Mucosa of descending colon (tissue), 3 donors: ENCODE data around the gene PAN3. TPM values are rescaled to one million over a fixed set of nuclear protein-coding genes. Genes with fewer than 3 reads are reported as not detected.

ENCODE experiments used
- ATAC-seq: fragments of 200-7000 bp; cut with Tn5 transposase; one replicate; pipeline ENCODE4 v1.9.1; 2020; ENCODE audit warnings: mild to moderate bottlenecking, moderate library complexity
- DNase-seq, 3 donors: peaks; one replicate each; pipeline ENCODE4 v3.0.0-alpha.2; 2020
- H3K36me3 ChIP-seq: fragments of 200-600 bp; one replicate; pipeline ENCODE4 v1.8.0; 2021; ENCODE audit warnings: low read depth, mild to moderate bottlenecking
- H3K4me1 ChIP-seq: fragments of 200-600 bp; one replicate; pipeline ENCODE4 v1.8.0; 2021; ENCODE audit warnings: low read depth, mild to moderate bottlenecking
- H3K4me3 ChIP-seq: fragments of 200-600 bp; one replicate; pipeline ENCODE4 v1.8.0; 2021; ENCODE audit warnings: mild to moderate bottlenecking
- H3K9me3 ChIP-seq: fragments of 200-600 bp; one replicate; pipeline ENCODE4 v1.8.0; 2021; ENCODE audit warnings: mild to moderate bottlenecking
- intact Hi-C, 2 donors: fragments of 100-400 bp; cut with DNase I in 1 of 2; cut with micrococcal nuclease in 1 of 2; formaldehyde crosslinking; loops; one replicate each; pipeline versions ENCODE4 v1.11.0 to v1.11.1; 2022; cut with DNase I, micrococcal nuclease
- total RNA-seq, 3 donors: library from RNA; stranded (reverse); fragmentation: NEBNext Ultra II Directional in 2 of 3; extraction: Animal tissue kit (Norgen Biotek cat#: 25700) in 2 of 3; gene quantifications; one replicate each; pipeline versions ENCODE4 v1.2.1 to v1.2.4, GENCODE V29; 2021 to 2023
- TF ChIP-seq, protein P1 (sequence below): fragments of 200-600 bp; IDR thresholded peaks from one replicate; pipeline ENCODE4 v1.8.0; 2022; ENCODE audit warnings: antibody characterized with exemption, mild to moderate bottlenecking
- donor health status: DM: no; HTN: no; CAD: no; lungs with moderate emphysema.
- donor health status: DM: no; HTN: no; CAD: no.
- donor health status: DM: no; HTN: yes; CAD: no.

The PAN3 gene
- total RNA-seq, 3 donors from 2014 or later: 28.4 to 43.7 (median 40.2) TPM

DNA sequence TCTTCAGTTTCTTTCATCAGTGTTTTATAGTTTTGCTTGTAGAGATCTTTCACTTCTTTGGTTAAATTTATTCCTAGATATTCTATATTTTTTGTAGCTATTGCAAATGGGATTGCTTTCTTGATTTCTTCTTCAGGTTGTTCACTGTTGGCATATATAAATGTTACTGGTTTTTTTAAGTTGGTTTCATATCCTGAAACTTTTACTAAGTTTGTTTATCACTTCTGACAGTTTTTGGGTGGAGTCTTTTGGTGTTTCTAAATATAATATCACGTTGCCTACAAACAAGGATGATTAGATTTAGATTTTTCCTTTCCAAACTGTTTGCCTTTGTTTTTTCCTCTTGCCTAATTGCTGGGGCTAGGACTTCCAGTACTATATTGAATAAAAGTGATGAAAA lies 109.7 kb downstream of the PAN3 start:
- ATAC-seq: no peak
- H3K4me1 ChIP-seq: no peaks in the 10 kb centered on the region
- TF ChIP-seq, protein P1, sequence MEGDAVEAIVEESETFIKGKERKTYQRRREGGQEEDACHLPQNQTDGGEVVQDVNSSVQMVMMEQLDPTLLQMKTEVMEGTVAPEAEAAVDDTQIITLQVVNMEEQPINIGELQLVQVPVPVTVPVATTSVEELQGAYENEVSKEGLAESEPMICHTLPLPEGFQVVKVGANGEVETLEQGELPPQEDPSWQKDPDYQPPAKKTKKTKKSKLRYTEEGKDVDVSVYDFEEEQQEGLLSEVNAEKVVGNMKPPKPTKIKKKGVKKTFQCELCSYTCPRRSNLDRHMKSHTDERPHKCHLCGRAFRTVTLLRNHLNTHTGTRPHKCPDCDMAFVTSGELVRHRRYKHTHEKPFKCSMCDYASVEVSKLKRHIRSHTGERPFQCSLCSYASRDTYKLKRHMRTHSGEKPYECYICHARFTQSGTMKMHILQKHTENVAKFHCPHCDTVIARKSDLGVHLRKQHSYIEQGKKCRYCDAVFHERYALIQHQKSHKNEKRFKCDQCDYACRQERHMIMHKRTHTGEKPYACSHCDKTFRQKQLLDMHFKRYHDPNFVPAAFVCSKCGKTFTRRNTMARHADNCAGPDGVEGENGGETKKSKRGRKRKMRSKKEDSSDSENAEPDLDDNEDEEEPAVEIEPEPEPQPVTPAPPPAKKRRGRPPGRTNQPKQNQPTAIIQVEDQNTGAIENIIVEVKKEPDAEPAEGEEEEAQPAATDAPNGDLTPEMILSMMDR: no peak
- no peak for DNase-seq
- H3K36me3 ChIP-seq: no peaks in the 10 kb centered on the region
- H3K9me3 ChIP-seq: no peaks in the 10 kb centered on the region
- intact Hi-C loops: no loop called here
- no peak overlapping the region for H3K4me3 ChIP-seq

DNA sequence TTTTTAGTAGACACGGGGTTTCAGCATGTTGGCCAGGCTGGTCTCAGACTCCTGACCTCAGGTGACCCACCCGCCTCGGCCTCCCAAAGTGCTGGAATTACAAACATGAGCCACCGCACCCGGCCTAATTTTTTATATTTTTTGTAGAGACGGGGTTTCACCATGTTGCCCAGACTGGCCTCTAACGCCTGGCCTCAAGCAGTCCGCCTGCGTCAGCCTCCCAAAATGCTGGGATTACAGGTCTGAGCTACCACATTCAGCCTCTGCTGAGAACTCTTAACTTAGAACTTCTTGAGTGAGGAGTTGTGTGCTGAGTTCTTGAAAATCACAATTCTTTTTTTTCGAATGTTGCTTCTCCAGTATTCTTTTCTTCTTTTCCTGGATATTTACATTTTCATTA lies 112.2 kb downstream of the PAN3 start:
- ATAC-seq: no peak
- Histone ChIP-seq H3K4me1 (no peaks in the 10 kb centered on the region), H3K36me3 (no peaks in the 10 kb centered on the region), H3K9me3 (no peaks in the 10 kb centered on the region), H3K4me3 (no peak overlapping the region)
- no peak for DNase-seq
- intact Hi-C loops: no loop called here
- TF ChIP-seq, protein P1: no peak

DNA sequence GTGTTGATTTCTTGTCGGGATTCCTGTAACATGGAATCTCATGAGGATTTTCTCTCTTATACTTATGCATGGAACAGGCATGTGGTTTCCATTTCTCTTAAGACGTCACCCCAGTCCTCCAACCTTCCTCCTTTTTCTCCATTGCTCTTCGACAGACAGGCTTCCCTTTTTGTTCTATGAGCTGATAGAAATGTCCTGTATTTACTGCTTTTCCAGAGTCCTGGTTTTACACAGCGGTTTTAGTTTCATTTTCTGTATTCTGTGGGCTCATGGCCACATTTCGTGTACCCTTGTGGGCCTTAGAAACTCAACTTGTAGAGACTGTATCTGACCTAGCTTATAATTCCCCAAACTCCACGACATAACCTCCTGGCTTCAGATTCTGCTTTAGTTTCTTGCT lies 113.1 kb downstream of the PAN3 start:
- no peak overlapping the region for H3K4me3 ChIP-seq
- intact Hi-C loops: no loop called here
- no peak for DNase-seq
- H3K4me1 ChIP-seq: no peaks in the 10 kb centered on the region
- H3K36me3 ChIP-seq: no peaks in the 10 kb centered on the region
- TF ChIP-seq, protein P1: no peak
- ATAC-seq: no peak
- no peaks in the 10 kb centered on the region for H3K9me3 ChIP-seq

DNA sequence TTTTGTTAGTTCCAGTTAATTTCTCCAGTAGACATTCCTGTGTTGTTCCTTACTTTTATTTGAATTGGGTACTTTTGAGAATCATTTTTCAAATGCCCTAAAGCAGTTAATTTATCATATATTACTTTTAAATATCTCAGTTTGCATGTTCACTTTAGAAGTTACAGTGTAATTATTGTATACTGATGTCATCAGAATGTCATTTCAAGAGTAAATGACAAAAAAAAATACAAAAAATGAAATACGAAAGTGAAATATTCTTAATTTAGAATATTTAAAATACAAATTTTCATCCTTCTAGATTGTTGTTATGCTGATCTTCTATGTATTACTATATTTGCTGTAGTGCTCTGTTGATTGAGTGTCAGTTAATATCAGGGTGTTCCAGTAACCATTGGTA lies 114.2 kb downstream of the PAN3 start:
- Histone ChIP-seq H3K9me3 (no peaks in the 10 kb centered on the region), H3K4me3 (no peak overlapping the region), H3K36me3 (no peaks in the 10 kb centered on the region), H3K4me1 (no peaks in the 10 kb centered on the region)
- intact Hi-C loops: no loop called here
- TF ChIP-seq, protein P1: no peak
- DNase-seq: no peak
- no peak for ATAC-seq

DNA sequence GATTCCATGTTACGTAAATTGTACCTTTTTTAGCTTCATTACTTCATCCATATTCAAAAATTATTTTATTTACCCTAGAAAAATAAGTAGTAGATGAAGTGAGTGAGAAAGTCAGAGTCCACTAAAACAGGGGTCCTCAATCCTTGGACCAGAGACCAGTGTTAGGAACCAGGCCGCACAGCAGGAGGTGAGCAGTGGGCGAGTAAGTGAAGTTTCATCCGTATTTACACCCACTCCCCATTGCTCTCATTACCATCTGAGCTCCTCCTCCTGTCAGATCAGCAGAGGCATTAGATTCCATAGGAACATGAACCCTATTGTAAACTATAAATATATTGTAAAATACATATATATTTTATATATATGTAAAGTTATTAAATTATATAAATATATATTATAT lies 119.0 kb downstream of the PAN3 start:
- H3K4me1 ChIP-seq: no peaks in the 10 kb centered on the region
- H3K9me3 ChIP-seq: no peaks in the 10 kb centered on the region
- no peaks in the 10 kb centered on the region for H3K36me3 ChIP-seq
- TF ChIP-seq, protein P1: no peak
- ATAC-seq (no peak), DNase-seq (no peak)
- H3K4me3 ChIP-seq: no peak overlapping the region
- intact Hi-C loops: no loop called here

DNA sequence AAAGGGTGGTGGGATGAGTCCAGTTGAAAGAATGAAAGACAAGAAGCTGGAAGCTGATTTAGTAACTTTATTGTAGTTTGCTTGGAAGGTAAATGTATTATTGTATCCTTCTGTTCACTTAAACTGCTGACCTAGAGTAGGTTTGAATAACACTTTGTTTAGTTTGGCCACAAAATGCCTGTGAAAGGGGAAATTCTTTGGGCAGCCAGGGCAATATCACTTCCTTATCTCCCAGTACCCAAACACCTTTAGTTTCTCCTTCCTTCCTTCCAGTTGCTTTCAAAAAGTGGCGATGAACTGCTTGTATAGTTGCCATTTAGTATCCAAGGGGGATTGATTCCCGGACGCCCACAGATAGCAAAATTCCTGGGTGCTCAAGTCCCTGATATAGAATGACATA lies 120.1 kb downstream of the PAN3 start:
- DNase-seq (no peak), ATAC-seq (no peak)
- H3K4me1 ChIP-seq: no peaks in the 10 kb centered on the region
- H3K4me3 ChIP-seq: no peak overlapping the region
- TF ChIP-seq, protein P1: no peak
- H3K36me3 ChIP-seq: no peaks in the 10 kb centered on the region
- no peaks in the 10 kb centered on the region for H3K9me3 ChIP-seq
- intact Hi-C loops: no loop called here
